GM19324 (cell line): Measurements from ENCODE around the gene MMP14.

ENCODE experiments used
- ATAC-seq: cut with Tn5 transposase; IDR thresholded peaks from one replicate; pipeline ENCODE4 v1.9.1; 2021; ENCODE audit warnings: mild to moderate bottlenecking, moderate library complexity; ENCODE audit not compliant: unreplicated experiment, low FRiP score

MMP14 gene

GRCh38 chr14:22882529-22883172 lies 46.3 kb downstream of the MMP14 start:
- no peak for ATAC-seq

GRCh38 chr14:22883173-22883976 lies 47.0 kb downstream of the MMP14 start, which contains the start of gene REM2:
Gene REM2, plus strand, starts transcription at chr14:22883222. Its CDS starts 66 bp downstream, at chr14:22883288.
- no peak for ATAC-seq

- ATAC-seq: no peak
Measured at GRCh38 chr14:22884076-22884737, 47.8 kb downstream of the MMP14 start.

GRCh38 chr14:22884738-22885523 lies 48.5 kb downstream of the MMP14 start:
- no peak for ATAC-seq

- ATAC-seq: no peak
Measured at GRCh38 chr14:22885975-22886374, 49.6 kb downstream of the MMP14 start.

GRCh38 chr14:22886500-22887259 lies 50.3 kb downstream of the MMP14 start:
- peak; percentile 65 for ATAC-seq

- ATAC-seq: peak; percentile 27
Measured at GRCh38 chr14:22887260-22887989, 51.0 kb downstream of the MMP14 start.

GRCh38 chr14:22887990-22888378 lies 51.6 kb downstream of the MMP14 start:
- peak; percentile 46 for ATAC-seq

- ATAC-seq: no peak
Measured at GRCh38 chr14:22888662-22889061, 52.3 kb downstream of the MMP14 start.

- ATAC-seq: no peak
Measured at GRCh38 chr14:22890416-22890815, 54.0 kb downstream of the MMP14 start.

- no peak for ATAC-seq
Measured at GRCh38 chr14:22892488-22892887, 56.1 kb downstream of the MMP14 start.

GRCh38 chr14:22893706-22894105 lies 57.3 kb downstream of the MMP14 start:
- no peak for ATAC-seq

GRCh38 chr14:22895402-22895801 lies 59.0 kb downstream of the MMP14 start:
- no peak for ATAC-seq

GRCh38 chr14:22896356-22896755 lies 60.0 kb downstream of the MMP14 start:
- ATAC-seq: no peak

GRCh38 chr14:22896760-22897159 lies 60.4 kb downstream of the MMP14 start:
- no peak for ATAC-seq

- ATAC-seq: no peak
Measured at GRCh38 chr14:22897357-22897756, 61.0 kb downstream of the MMP14 start.
